MG63 (cell line): ENCODE results near the gene SIRT2. TPM values are rescaled to one million over a fixed set of nuclear protein-coding genes. Genes with fewer than 3 reads are reported as not detected.
A peak's percentile ranks its signal among the peaks of the same experiment; 100 is the strongest.
"Not testable (repeated sequence)": the region's sequence is repeated elsewhere in the genome, so short reads cannot be mapped to it uniquely, and the experiment has no call there.

ENCODE experiments used
- DNase-seq: peaks from one replicate; pipeline ENCODE4 v3.0.0-alpha.2; 2020
- H3K27me3 ChIP-seq: fragments of 250-450 bp; sonication (Bioruptor Pico); 2 replicates; pipeline ENCODE4 v1.5.1; 2020; ENCODE audit warnings: mild to moderate bottlenecking, moderate library complexity
- H3K36me3 ChIP-seq: fragments of 250-450 bp; sonication (Bioruptor Pico); 2 replicates; pipeline ENCODE4 v1.5.1; 2020; ENCODE audit warnings: mild to moderate bottlenecking, moderate library complexity
- H3K4me3 ChIP-seq: fragments of 250-450 bp; sonication (Bioruptor Pico); 2 replicates; pipeline ENCODE4 v1.5.1; 2020; ENCODE audit warnings: mild to moderate bottlenecking, moderate library complexity
- H3K9me3 ChIP-seq: fragments of 250-450 bp; sonication (Bioruptor Pico); 2 replicates; pipeline ENCODE4 v1.5.1; 2020; ENCODE audit warnings: mild to moderate bottlenecking, moderate library complexity
- total RNA-seq: library from RNA; depleted of rRNA; stranded (reverse); fragments of >200 nt; shearing (Covaris generic); gene quantifications from 2 replicates; pipeline ENCODE4 v1.2.3, GENCODE V29; 2014; ENCODE audit warnings: low replicate concordance

Gene SIRT2
- total RNA-seq, 1 experiment from 2014 or later = 72.9 TPM

- H3K27me3 ChIP-seq = no peaks in the 10 kb centered on the region
These were observed 16.1 kb downstream of the SIRT2 start for GRCh38 chr19:38883286-38883685.

GRCh38 chr19:38880882-38881609, 18.4 kb downstream of the SIRT2 start:
- H3K36me3 ChIP-seq = no peaks in the 10 kb centered on the region
- no peaks in the 10 kb centered on the region for H3K9me3 ChIP-seq
- no peak overlapping the region for H3K4me3 ChIP-seq
- DNase-seq = no peak
- no peaks in the 10 kb centered on the region for H3K27me3 ChIP-seq

More at GRCh38 chr19:38883286-38883685, 16.1 kb downstream of the SIRT2 start:
- DNase-seq = no peak
- Histone ChIP-seq H3K9me3 (no peaks in the 10 kb centered on the region), H3K4me3 (no peak overlapping the region), H3K36me3 (peaks cover 10% of the 10 kb centered on the region)

- Histone ChIP-seq H3K4me3 (no peak overlapping the region), H3K9me3 (no peaks in the 10 kb centered on the region), H3K27me3 (no peaks in the 10 kb centered on the region), H3K36me3 (no peaks in the 10 kb centered on the region)
- no peak for DNase-seq
These were observed 19.1 kb downstream of the SIRT2 start for GRCh38 chr19:38880076-38880881.

GRCh38 chr19:38879400-38879751, 20.0 kb downstream of the SIRT2 start:
- Histone ChIP-seq H3K9me3 (no peaks in the 10 kb centered on the region), H3K27me3 (no peaks in the 10 kb centered on the region), H3K4me3 (no peak overlapping the region), H3K36me3 (no peaks in the 10 kb centered on the region)
- DNase-seq = no peak

GRCh38 chr19:38878575-38879399, 20.6 kb downstream of the SIRT2 start:
- H3K27me3 ChIP-seq = no peaks in the 10 kb centered on the region
- H3K4me3 ChIP-seq = no peak overlapping the region
- no peak for DNase-seq
- H3K9me3 ChIP-seq = no peaks in the 10 kb centered on the region
- no peaks in the 10 kb centered on the region for H3K36me3 ChIP-seq

GRCh38 chr19:38877781-38878574, 21.4 kb downstream of the SIRT2 start, which contains the start of gene RINL:
TSS of gene RINL (minus strand) at chr19:38878275. CDS start at chr19:38876742, 1,533 bp downstream.
- no peak for DNase-seq
- no peaks in the 10 kb centered on the region for H3K27me3 ChIP-seq
- H3K4me3 ChIP-seq = no peak within 1 kb of the TSS
- H3K36me3 ChIP-seq = no peaks in the 10 kb centered on the region
- no peaks in the 10 kb centered on the region for H3K9me3 ChIP-seq

- H3K36me3 ChIP-seq = no peaks in the 10 kb centered on the region
- DNase-seq = no peak
- H3K4me3 ChIP-seq = no peak overlapping the region
- H3K27me3 ChIP-seq = no peaks in the 10 kb centered on the region
- no peaks in the 10 kb centered on the region for H3K9me3 ChIP-seq
These were observed 23.6 kb downstream of the SIRT2 start for GRCh38 chr19:38875656-38876395.

GRCh38 chr19:38873400-38873799, 26.0 kb downstream of the SIRT2 start:
- H3K36me3 ChIP-seq, H3K9me3 ChIP-seq, DNase-seq, H3K4me3 ChIP-seq, H3K27me3 ChIP-seq: not testable (repeated sequence)

- DNase-seq = no peak
- Histone ChIP-seq H3K36me3 (no peaks in the 10 kb centered on the region), H3K9me3 (no peaks in the 10 kb centered on the region), H3K4me3 (no peak overlapping the region), H3K27me3 (no peaks in the 10 kb centered on the region)
These were observed 28.8 kb downstream of the SIRT2 start for GRCh38 chr19:38870612-38871011.

GRCh38 chr19:38869836-38870607, 29.4 kb downstream of the SIRT2 start:
- peak overlapping the region; percentile 53 for H3K4me3 ChIP-seq
- no peaks in the 10 kb centered on the region for H3K27me3 ChIP-seq
- no peaks in the 10 kb centered on the region for H3K9me3 ChIP-seq
- peak; percentile 85 for DNase-seq
- H3K36me3 ChIP-seq = no peaks in the 10 kb centered on the region

- H3K27me3 ChIP-seq = no peaks in the 10 kb centered on the region
- peak overlapping the region; percentile 53 for H3K4me3 ChIP-seq
- H3K9me3 ChIP-seq = no peaks in the 10 kb centered on the region
- H3K36me3 ChIP-seq = no peaks in the 10 kb centered on the region
- DNase-seq = no peak
These were observed 30.1 kb downstream of the SIRT2 start for GRCh38 chr19:38869160-38869835.

- Histone ChIP-seq H3K4me3 (no peak overlapping the region), H3K9me3 (no peaks in the 10 kb centered on the region)
These were observed 30.9 kb downstream of the SIRT2 start for GRCh38 chr19:38868551-38868950.

GRCh38 chr19:38867171-38867780, 32.1 kb downstream of the SIRT2 start:
- Histone ChIP-seq H3K36me3 (no peaks in the 10 kb centered on the region), H3K27me3 (no peaks in the 10 kb centered on the region), H3K4me3 (no peak overlapping the region), H3K9me3 (no peaks in the 10 kb centered on the region)
- DNase-seq = no peak

More at GRCh38 chr19:38868551-38868950, 30.9 kb downstream of the SIRT2 start:
- DNase-seq = no peak
- H3K36me3 ChIP-seq = no peaks in the 10 kb centered on the region
- H3K27me3 ChIP-seq = no peaks in the 10 kb centered on the region

GRCh38 chr19:38862321-38863059, 36.9 kb downstream of the SIRT2 start:
- no peaks in the 10 kb centered on the region for H3K36me3 ChIP-seq
- no peaks in the 10 kb centered on the region for H3K9me3 ChIP-seq
- no peaks in the 10 kb centered on the region for H3K27me3 ChIP-seq
- H3K4me3 ChIP-seq = no peak overlapping the region
- DNase-seq = no peak
